GM19372 (cell line): ENCODE data around the gene DENND4A.

Experiments used
- ATAC-seq: cut with Tn5 transposase; IDR thresholded peaks from one replicate; pipeline ENCODE4 v1.9.1; 2021; ENCODE audit warnings: mild to moderate bottlenecking, low read depth, moderate library complexity; ENCODE audit not compliant: unreplicated experiment

The DENND4A gene

DNA sequence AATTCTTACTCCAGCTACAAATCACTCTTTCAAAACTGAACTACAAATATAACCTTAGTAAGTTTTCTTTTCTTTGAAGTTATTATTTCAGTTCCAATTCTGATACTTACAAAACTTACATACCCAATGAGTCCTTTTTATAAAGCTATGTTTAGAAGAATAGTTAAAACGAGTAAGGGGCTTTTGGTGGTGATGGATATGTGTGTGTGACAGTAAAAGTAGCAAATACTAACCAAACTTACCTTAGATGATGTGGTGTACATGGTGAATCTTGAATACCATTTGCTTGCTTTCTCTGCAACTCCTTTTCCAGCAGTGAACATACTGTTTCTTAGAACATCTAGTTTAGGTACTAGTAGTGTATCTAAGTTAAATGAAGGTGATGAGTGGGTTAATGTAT is 101.9 kb downstream of the DENND4A start:
- no peak for ATAC-seq

DNA sequence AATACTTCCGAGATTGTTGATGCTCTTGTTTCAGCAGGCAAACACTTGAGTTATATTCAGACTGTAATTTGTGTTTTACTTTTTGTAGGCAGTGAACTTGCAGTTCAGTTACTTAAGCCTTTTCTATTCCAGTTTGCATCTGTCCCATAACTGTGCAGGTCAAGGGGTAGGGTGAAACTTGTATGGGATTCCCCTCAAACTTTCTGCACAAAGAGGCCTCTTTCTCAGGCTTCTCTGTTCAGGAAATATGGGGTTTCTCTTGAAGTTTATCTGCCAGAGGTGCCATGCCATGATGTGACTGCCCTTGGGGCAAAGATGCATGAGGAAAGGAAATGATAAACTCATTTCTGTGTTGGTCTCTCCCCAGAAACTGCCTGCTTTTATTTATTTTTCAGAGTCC is 103.6 kb downstream of the DENND4A start:
- no peak for ATAC-seq

DNA sequence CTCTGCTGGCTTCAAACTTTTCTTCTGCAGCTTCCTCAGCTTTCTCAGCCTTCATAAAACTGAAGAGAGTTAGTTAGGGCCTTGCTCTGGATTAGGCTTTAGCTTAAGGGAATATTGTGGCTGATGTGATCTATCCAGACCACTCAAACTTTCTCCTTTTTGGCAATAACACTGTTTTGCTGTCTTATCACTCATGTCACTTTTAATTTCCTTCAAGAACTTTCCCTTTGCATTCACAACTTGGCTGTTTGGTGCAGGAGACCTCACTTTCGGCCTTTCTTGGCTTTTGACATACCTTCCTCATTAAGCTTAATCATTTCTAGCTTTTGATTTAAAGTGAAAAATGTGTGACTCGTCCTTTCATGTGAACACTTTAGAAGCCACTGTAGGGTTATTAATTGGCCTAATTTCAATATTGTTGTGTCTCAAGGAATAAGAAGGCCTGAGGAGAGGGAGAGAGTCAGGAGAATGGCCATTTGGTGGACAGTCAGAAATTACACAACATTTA is 109.6 kb downstream of the DENND4A start:
- no peak for ATAC-seq

DNA sequence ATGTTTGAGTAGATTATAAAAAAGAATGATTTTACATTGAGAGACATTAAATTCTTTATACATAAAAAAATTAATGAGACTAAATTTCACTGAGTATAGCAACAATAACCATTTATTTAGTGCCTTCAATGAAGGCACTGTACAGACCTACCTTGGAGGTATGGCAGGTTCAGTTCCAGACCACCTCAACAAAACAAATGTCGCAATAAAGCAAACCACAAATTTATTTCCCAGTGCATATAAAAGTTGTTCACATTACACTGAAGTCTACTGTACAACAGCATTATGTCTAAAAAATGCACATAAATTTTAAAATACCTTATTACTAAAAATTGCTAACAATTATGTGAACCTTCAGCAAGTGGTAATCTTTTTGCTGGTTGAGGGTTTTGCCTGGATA is 111.5 kb downstream of the DENND4A start:
- ATAC-seq, result no peak

GRCh38 chr15:65676123-65676522 is 116.0 kb downstream of the DENND4A start:
- no peak for ATAC-seq

DNA sequence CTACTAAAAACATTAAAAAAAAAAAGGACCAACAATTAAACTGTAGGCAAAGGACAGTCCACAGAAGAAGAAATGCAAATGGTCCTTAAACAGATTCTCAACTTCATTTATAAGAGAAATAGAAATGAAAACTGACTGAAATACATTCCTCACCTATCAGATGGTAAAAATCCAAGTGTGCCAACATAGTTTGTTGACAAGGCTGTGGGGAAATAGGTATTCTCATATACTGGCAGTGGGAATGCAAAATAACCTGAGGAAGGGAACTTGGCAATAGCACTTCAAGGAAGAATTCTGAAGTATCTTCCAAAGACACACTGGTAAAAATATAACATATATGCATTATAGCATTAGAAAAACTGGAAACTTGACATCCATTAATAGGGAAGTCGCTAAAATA is 116.5 kb downstream of the DENND4A start:
- no peak for ATAC-seq

DNA sequence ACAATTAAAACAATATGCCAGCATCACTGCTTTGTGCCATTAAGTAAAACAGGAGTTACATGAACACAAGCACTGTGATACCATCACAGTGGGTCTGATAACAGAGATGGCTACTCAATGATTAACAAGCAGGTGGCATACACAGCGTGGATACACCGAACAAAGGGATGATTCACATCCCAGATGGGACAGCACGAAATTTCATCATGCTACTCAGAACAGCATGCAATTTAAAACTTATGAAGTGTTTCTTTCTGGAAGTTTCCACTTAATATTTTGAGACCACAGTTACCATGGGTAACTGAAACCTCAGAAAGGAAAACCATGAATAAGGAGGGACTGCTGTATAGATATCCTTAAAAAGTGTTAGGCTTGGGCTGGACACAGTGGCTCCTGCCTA is 125.8 kb downstream of the DENND4A start:
- no peak for ATAC-seq

DNA sequence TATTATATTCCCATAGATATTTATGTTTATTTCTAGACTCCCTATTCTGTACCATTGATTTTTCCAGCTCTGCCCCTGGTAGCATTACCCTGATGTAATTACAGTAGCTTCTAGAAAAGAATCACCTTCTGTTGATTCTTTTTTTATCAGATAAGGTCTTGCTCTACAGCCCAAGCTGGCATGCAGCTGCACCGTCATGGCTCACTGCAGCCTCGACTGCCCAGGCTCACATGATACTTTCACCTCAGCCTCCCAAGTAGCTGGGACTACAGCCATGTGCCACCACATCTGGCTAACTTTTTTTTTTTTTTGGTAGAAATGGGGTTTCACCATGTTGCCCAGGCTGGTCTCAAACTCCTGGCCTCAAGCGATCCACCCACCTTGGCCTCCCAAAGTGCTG is 128.6 kb downstream of the DENND4A start:
- no peak for ATAC-seq

- ATAC-seq, result no peak
These were observed 131.2 kb downstream of the DENND4A start for GRCh38 chr15:65660927-65661326.

DNA sequence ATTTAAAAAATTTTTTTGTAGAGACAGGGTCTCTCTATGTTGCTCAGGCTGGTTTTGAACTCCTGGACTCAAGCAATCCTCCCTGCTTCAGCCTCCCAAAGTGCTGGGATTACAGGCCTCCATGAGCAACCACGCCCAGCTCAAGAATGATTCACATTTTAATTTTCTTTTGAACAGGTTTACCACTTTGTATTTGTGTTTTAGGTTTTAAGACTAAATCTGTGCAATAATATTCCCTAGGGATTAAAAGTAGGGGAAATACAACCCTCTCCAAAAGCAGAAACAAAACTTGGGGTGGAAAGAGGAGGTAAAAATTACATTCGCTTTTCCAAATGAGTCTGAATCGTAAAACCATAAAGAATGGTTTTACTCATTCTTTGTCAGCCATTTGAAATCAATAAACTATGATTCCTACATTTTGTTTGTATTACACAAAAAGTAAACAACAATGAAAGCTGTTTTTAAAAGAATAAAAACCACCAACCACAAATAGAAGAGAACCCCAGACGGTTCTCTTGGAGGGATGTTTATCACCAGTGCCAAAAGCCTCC is 132.5 kb downstream of the DENND4A start:
- ATAC-seq, result no peak

DNA sequence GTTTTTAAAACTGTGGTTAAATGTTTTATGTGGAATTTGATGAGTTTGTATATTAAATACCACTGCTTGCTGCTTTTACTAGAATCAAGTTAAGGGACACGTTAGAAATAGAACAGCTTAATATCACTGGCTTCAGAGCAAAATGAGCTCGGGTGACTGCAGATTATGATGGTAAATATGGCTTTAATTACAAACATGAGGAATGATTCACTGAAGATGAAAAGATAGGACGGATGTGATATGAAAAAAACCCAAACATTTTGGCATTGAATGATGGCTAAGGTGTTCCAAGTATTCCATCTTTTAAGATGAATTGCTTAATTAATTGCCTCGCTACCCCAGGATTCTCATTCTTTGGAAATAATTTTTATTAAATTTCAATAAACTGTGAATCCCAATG is 136.6 kb downstream of the DENND4A start:
- ATAC-seq, result no peak

- no peak for ATAC-seq
These were observed 137.1 kb downstream of the DENND4A start for GRCh38 chr15:65655026-65655425.

- no peak for ATAC-seq
These were observed 138.1 kb downstream of the DENND4A start for GRCh38 chr15:65653801-65654521.

- no peak for ATAC-seq
These were observed 138.8 kb downstream of the DENND4A start for GRCh38 chr15:65653341-65653740.

GRCh38 chr15:65651831-65652749 is 140.0 kb downstream of the DENND4A start:
- ATAC-seq, result no peak

- no peak for ATAC-seq
These were observed 141.1 kb downstream of the DENND4A start for GRCh38 chr15:65651042-65651322.

GRCh38 chr15:65650312-65651041 is 141.6 kb downstream of the DENND4A start:
- no peak for ATAC-seq

GRCh38 chr15:65646486-65646885 is 145.6 kb downstream of the DENND4A start:
- no peak for ATAC-seq

DNA sequence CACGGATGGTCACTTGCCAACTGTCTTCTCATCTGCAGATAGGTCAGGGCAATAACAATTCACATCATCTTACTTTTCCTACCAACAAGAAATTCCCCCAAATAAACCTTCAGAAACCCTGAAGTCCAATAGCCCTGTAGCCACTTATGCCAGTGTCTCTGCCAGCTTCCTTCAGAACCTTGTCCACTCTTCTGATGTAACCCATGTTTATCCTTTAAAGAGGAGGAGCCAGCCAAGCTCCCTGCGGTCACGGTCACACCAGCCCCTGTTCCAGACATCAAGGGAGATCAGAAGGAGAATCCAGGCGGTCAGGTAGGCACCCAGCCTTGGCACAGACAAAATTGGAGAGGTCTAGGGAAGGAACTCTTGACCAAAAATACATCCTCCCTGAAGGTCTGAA is 146.7 kb downstream of the DENND4A start:
- ATAC-seq, result no peak

- ATAC-seq, result no peak
These were observed 147.8 kb downstream of the DENND4A start for GRCh38 chr15:65644282-65644681.

- ATAC-seq, result no peak
These were observed 149.5 kb downstream of the DENND4A start for GRCh38 chr15:65642594-65642993.
